ENCODE results near the gene WAPL.

WAPL gene

DNA sequence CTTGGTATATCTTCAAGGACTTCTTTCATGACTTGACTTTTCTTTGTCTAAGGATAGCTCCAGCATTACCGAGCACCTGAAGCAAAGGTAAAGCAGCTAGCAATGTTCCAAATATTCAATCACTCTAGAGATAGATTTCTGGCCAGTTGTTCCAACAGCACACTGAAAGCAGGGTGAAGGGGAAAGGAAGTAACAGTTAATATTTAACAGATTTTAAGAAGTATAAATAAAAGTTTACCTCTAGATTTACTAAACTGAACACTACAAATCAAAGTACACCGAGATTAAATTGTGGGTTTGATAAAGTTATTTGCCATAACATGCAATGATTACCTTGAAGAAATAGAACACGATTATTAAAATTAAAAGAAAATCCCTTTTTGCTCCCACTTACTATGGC, 84.1 kb downstream of the WAPL start:
- no peak overlapping the region for H3K4me3 ChIP-seq (ENCODE audit: low read length)
- TF ChIP-seq, protein P1, sequence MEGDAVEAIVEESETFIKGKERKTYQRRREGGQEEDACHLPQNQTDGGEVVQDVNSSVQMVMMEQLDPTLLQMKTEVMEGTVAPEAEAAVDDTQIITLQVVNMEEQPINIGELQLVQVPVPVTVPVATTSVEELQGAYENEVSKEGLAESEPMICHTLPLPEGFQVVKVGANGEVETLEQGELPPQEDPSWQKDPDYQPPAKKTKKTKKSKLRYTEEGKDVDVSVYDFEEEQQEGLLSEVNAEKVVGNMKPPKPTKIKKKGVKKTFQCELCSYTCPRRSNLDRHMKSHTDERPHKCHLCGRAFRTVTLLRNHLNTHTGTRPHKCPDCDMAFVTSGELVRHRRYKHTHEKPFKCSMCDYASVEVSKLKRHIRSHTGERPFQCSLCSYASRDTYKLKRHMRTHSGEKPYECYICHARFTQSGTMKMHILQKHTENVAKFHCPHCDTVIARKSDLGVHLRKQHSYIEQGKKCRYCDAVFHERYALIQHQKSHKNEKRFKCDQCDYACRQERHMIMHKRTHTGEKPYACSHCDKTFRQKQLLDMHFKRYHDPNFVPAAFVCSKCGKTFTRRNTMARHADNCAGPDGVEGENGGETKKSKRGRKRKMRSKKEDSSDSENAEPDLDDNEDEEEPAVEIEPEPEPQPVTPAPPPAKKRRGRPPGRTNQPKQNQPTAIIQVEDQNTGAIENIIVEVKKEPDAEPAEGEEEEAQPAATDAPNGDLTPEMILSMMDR (conservative IDR thresholded peaks at IDR 0.05; ENCODE audit: low read depth, low read length) = no peak
- no peak for DNase-seq (ENCODE audit: low read depth)

DNA sequence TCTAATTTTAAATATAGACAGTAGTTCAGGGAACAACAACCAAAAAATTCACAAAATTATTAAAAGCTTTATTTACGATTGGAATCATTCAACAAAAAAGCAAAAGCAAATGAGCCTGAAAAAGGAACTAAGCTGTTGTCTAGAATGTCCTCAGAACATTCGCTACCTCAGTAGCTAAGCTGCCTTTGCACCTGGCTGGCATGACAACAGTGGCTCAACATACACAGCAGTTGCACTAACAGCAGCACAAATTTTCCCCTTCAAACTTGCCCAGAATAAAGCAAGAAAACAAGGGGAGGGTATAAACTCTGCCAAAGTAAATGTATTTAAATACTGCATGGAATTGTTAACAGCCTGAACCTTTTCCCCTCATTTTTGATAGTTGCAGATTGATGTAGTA, 84.6 kb downstream of the WAPL start:
- TF ChIP-seq, protein P1 (conservative IDR thresholded peaks at IDR 0.05; ENCODE audit: low read depth, low read length) = no peak
- H3K4me3 ChIP-seq (ENCODE audit: low read length) = no peak overlapping the region
- no peak for DNase-seq (ENCODE audit: low read depth)

DNA sequence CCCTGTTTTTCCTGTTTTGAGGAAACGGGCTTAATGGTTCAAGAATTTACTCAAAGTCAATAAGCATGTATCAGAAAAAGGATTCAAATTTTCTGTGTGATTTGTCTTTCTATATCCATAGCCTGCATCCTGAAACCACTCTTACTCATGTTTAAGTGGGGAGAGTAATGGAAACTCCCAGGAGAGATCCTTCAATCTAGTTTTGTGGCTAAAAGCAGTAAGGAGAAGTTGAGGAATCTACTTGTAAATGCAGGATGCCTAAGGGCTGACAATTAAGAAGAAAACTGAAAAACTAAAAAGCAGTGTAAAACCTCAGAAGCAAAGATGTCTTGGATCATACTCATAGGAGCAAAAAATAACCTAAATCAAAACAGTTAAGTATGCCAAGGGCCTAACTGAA, 86.9 kb downstream of the WAPL start:
- DNase-seq (ENCODE audit: low read depth) = no peak
- no peak overlapping the region for H3K4me3 ChIP-seq (ENCODE audit: low read length)
- TF ChIP-seq, protein P1 (conservative IDR thresholded peaks at IDR 0.05; ENCODE audit: low read depth, low read length) = no peak

DNA sequence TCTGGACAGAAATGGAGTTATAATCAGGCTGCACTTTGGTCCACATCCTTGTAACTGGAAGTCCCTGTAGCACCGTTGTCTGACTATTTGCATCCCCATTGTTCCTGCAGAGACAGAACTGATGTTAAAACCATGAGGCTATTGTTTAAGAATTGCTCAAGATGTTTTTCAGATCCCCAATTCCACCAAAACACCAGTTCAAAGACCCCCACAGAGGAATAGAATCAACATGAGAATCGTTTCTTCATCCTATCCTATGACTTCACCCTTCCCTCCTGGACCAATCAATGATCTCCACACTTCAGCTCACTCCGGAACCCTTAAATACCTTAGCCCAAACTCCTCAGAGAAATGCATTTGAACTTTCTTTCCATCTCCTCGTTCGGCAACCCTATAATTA, 97.9 kb downstream of the WAPL start:
- no peak overlapping the region for H3K4me3 ChIP-seq (ENCODE audit: low read length)
- TF ChIP-seq, protein P1 (conservative IDR thresholded peaks at IDR 0.05; ENCODE audit: low read depth, low read length) = no peak
- DNase-seq (ENCODE audit: low read depth) = no peak

DNA sequence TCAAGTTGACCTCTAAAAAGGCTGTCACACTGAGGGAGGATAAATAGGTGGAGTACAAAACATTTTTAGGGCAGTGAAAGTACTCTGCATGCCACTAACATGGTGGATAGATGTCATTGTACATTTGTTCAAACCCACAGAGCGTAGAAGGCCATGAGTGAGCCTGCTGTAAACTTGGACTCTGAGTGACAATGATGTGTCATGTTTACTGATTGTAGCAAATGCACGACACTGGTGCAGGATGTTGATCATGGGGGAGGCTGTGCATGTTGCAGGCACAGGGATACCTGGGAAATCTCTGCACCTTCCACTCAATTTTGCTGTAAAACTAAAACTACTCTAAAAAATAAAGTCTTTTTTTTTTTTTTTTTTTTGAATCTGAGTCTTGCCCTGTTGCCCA, 102.5 kb downstream of the WAPL start:
- no peak for DNase-seq (ENCODE audit: low read depth)
- H3K4me3 ChIP-seq (ENCODE audit: low read length) = no peak overlapping the region
- TF ChIP-seq, protein P1 (conservative IDR thresholded peaks at IDR 0.05; ENCODE audit: low read depth, low read length) = no peak

DNA sequence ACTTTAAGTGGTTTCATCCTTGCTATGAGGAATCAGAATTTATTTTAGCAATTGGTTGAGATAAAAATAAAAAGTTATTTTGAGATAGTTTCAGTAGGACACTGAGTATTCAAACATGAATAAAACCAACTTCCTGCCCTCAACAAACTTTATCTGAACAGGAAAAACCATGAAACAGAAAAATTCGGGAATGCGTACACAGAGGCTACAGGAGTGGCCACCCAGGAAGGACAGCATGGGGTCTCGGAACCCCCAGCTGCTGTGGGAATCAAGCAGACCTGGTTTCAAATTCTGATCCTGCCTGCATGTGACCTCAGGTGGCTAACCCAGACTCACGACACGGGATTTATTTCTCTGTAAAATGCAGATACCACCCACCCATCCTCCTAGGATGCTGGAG, 106.0 kb downstream of the WAPL start:
- no peak for DNase-seq (ENCODE audit: low read depth)
- TF ChIP-seq, protein P1 (conservative IDR thresholded peaks at IDR 0.05; ENCODE audit: low read depth, low read length) = no peak
- no peak overlapping the region for H3K4me3 ChIP-seq (ENCODE audit: low read length)

DNA sequence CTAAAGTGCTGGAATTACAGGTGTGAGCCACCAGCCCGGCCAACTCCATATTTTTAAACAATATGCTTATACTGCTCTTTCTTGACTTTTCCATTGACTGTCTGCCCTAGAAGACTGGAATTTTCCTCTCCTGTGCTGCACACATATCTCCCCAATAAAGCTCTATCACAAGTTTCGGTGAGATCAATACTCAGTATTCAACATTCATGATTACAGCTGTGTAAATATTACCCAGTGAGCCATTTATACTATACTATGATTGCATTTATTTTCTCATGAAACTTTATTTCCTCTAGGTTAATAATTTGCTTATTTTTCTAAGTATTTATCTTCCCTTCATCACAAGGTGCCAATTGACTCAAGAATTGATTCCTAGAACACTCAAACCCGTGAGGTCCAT, 106.5 kb downstream of the WAPL start:
- H3K4me3 ChIP-seq (ENCODE audit: low read length) = no peak overlapping the region
- no peak for DNase-seq (ENCODE audit: low read depth)
- TF ChIP-seq, protein P1 (conservative IDR thresholded peaks at IDR 0.05; ENCODE audit: low read depth, low read length) = no peak
